Subcutaneous adipose tissue (tissue), 4 donors: ENCODE results near the gene SFI1. TPM values are rescaled to one million over a fixed set of nuclear protein-coding genes. Genes with fewer than 3 reads are reported as not detected.

ENCODE experiments used
- CTCF ChIP-seq: fragments of 450-650 bp; IDR thresholded peaks from one replicate; pipeline ENCODE4 v1.5.1; 2016; ENCODE audit warnings: low read depth, mild to moderate bottlenecking, control low read depth, antibody characterized with exemption, moderate library complexity
- total RNA-seq, 4 donors: library from RNA; depleted of rRNA; stranded (reverse); fragments of >200 nt; gene quantifications; one replicate each; pipeline ENCODE4 v1.1.0, GENCODE V29; 2016

Gene SFI1
- total RNA-seq, 4 donors from 2014 or later, result 7.8 to 28.3 (median 23.2) TPM

DNA sequence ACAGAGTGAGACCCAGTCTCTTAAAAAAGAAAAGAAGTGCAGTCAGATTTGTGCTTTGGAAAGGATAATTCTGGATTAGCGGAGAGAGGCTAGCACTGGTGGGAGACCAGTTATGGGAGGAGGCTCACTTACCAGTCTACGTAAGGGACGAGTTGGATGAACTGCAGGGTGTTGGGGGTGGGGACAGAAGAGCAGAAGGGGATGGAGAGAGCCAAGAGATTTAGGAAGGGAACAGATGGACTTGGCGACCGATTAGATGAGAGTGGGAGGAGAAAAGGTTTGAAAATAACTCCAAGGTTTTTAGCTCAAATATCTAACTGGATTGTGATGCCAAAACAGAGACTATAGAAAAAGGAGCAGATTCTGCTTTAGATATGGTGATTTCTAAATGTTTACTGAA, 81.4 kb downstream of the SFI1 start:
- TF ChIP-seq CTCF, result no peak

DNA sequence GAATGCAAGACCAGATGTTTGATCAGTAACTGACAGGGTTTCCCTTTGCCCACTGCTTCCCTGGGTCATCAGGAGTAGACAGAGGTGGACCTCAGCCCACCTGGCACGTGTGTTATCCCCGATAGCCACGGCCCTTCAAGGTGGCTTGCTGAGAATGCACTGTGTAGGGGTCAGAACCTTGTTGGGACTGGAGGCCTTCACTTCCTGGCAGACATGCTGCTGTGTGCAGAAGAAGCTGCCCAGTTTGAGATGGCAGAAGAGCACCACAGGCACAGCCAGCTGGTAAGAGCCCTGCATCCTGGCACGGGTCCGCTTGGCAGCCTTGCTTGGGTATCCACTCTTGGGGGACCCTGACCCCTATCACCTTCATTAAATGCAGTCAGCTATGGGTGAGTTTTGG, 81.8 kb downstream of the SFI1 start:
- no peak for TF ChIP-seq CTCF

DNA sequence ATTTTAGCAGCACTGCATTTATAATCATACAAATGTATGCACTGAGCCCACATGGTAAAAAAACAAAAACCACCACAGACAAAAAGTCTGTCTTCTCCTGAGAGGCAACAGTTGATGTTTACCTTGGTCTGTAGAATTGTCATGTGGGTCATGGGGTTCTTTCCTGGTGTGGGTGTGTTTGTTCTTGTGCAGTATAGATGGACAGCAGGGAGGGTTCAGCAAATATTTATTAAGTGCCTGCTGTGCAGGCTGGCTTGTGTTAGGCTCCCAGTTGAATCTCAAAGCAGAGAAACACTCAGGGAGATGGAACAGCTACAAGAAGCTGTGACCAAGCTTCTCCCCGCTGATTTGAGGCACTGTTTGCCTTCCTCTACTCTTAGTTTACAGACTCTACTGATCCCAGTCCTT, 83.5 kb downstream of the SFI1 start:
- TF ChIP-seq CTCF, result no peak

DNA sequence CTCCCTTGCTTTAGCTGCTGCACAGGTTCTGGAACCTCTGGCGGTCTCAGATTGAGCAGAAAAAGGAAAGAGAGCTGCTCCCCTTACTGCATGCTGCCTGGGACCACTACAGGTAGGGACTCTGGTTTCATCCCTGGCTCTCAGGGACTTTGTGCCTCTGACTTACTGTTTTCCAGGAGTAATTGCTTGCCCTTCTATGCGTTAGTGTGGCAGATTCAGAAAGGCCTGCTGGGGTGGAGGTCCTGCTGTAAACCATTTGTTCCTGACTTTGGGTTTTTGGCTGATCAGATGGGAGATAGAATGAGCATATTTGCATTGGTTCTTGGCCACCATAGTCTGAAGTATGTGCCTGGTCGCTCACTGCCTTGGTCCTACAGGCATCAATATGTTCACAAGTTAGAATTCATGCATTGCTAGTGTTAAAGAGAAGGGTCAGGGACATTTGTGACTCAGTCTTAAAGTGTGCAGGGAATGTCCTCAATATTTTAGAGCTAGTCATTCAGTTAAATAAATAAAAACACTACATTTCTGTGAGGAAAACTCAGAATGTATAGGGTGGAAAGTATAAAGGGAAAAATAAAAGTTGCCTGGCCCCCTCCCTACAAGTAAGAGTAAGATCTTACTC, 87.6 kb downstream of the SFI1 start:
- no peak for TF ChIP-seq CTCF

GRCh38 chr22:31584804-31585160, 88.4 kb downstream of the SFI1 start:
- TF ChIP-seq CTCF, result no peak

DNA sequence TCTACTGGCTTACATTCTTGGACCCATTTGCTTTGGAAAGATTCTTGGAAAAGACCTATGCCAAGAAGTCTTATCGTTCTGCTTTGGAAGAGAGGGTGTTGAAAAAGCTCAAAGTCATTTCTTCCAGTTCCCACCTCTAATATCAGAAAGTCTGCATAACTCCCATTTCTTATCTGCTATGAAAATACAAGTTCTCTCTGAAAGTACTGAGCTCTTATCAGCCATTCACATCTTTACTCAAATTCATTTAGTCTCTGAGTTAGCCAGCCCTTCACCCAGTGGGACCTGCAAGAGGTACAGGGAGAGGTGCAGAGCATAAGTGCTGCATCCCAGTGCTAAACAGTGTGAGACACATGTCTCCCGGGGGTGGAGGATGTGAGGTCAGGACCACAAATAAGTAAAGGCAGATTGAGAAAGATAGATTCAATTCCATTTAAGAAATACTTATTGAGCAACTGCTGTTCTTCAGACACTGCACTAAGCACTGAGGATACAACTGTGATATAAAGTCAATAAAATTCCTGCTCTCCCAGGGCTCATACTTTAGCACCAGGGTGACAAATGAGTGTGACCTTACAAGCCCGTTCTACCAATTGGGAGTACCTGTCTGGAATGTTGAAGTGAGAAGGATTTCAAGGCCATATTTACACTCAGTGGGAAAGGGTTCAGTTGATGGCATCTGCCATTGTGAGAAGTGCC, 89.0 kb downstream of the SFI1 start:
- TF ChIP-seq CTCF, result no peak

GRCh38 chr22:31586137-31586920, 90.0 kb downstream of the SFI1 start:
- no peak for TF ChIP-seq CTCF
